ENCODE results near the gene SERPINF2.
"Not testable (repeated sequence)": the region's sequence is repeated elsewhere in the genome, so short reads cannot be mapped to it uniquely, and the experiment has no call there.

Gene SERPINF2

GRCh38 chr17:1762233-1762900, 19.7 kb downstream of the SERPINF2 start:
- no peak for DNase-seq (ENCODE audit: extremely low read depth in 1 of 2, low read depth in 1 of 2)

GRCh38 chr17:1762901-1763898, 20.5 kb downstream of the SERPINF2 start:
- no peak for DNase-seq (ENCODE audit: extremely low read depth in 1 of 2, low read depth in 1 of 2)

DNA sequence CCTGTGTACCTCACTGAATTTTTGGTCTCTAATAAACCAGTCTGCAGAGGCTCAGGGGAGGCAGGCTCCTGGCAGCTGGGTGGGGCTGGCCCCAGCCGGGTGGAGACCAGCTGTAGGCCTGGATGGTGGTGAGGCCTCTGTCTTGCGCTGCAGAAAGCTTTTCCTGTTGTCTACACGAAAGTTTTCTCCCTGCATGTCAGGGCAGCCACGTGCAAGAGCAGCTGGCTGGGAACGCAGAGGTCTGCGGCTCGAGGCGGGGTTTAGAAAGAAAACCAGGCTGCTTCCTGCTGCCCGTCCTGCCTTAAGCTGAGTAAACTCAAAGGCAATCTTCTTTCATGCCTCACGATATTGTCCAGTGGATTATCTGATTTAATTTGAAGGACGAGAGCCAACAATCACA, 21.6 kb downstream of the SERPINF2 start:
- DNase-seq (ENCODE audit: extremely low read depth in 1 of 2, low read depth in 1 of 2): peak; percentile 19 to 29

- not testable (repeated sequence) for DNase-seq (ENCODE audit: extremely low read depth in 1 of 2, low read depth in 1 of 2)
These were observed 22.0 kb downstream of the SERPINF2 start for GRCh38 chr17:1764705-1765104.

GRCh38 chr17:1765576-1765975, 22.9 kb downstream of the SERPINF2 start:
- DNase-seq (ENCODE audit: extremely low read depth in 1 of 2, low read depth in 1 of 2): no peak

DNA sequence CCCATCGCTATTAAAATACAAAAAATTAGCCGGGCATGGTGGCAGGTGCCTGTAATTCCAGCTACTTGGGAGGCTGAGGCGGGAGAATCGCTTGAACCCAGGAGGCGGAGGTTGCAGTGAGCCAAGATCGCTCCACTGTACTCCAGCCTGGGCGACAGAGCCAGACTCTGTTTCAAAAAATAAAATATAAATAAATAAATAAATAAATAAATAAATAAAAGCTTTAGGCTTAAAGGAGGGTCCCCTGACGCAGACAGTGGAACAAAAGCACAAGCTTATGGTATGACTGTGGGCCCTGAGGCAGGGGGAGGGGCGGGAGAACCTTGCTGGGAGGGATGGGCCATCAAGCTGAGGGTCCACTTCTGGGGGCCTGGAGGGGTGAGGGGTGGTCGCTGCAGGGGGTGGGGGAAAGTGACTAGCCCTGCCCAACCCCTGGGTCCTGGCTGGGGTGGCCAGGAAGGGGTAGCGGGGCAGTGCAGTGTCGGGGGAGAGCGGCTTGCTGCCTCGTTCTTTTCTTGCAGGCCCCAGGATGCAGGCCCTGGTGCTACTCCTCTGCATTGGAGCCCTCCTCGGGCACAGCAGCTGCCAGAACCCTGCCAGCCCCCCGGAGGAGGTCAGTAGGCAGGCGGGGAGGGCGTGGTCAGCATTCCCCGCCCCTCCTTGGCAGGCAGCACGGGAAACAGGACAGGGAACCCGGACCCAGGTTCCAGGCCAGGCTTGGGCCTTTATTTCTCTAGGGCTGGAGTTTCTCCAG, 23.9 kb downstream of the SERPINF2 start:
- DNase-seq (ENCODE audit: extremely low read depth in 1 of 2, low read depth in 1 of 2): no peak

GRCh38 chr17:1767358-1767757, 24.7 kb downstream of the SERPINF2 start:
- no peak for DNase-seq (ENCODE audit: extremely low read depth in 1 of 2, low read depth in 1 of 2)

- no peak for DNase-seq (ENCODE audit: extremely low read depth in 1 of 2, low read depth in 1 of 2)
These were observed 27.3 kb downstream of the SERPINF2 start for GRCh38 chr17:1769822-1770477.

DNA sequence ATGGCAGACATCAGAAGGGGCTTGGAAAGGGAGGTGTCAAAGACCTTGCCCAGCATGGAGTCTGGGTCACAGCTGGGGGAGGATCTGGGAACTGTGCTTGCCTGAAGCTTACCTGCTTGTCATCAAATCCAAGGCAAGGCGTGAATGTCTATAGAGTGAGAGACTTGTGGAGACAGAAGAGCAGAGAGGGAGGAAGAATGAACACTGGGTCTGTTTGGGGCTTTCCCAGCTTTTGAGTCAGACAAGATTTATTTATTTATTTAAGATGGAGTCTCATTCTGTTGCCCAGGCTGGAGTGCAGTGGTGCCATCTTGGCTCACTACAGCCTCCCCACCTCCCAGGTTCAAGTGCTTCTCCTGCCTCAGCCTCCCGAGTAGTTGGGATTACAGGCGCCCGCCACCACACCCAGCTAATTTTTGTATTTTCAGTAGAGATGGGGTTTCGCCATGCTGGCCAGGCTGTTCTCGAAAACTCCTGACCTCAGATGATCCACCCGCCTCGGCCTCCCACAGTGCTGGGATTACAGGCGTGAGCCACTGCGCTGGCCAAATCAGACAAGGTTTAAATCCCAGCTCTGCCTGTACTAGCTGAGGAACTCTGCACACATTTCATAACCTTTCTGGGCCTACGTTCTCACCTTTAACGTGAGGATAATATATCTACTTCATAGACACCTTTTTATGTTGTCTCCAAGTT, 30.5 kb downstream of the SERPINF2 start:
- not testable (repeated sequence) for DNase-seq (ENCODE audit: extremely low read depth in 1 of 2, low read depth in 1 of 2)

DNA sequence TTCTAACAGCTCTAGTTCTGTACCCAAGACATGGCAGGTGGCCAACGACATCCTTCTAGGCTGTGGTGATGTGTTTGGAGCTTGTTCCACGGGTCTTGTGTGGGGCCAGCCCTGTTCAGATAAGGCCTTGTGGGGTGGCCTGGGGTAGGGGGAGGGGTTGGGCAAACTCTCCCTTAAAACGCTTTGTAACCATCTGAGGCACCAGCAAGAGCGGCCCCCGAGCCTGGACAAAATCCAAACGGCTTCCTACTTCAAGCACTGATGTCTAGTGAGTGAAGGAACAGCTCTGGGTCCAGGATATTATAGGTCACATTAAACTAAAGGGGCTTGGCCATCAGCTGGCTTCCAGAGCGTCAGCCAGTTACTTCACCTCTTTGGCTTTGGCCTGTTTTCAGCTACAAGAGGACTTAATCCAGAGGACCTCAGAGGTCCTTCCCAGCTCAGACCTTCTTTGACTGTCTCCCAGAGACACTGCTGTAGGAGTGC, 31.1 kb downstream of the SERPINF2 start:
- DNase-seq (ENCODE audit: extremely low read depth in 1 of 2, low read depth in 1 of 2): no peak

DNA sequence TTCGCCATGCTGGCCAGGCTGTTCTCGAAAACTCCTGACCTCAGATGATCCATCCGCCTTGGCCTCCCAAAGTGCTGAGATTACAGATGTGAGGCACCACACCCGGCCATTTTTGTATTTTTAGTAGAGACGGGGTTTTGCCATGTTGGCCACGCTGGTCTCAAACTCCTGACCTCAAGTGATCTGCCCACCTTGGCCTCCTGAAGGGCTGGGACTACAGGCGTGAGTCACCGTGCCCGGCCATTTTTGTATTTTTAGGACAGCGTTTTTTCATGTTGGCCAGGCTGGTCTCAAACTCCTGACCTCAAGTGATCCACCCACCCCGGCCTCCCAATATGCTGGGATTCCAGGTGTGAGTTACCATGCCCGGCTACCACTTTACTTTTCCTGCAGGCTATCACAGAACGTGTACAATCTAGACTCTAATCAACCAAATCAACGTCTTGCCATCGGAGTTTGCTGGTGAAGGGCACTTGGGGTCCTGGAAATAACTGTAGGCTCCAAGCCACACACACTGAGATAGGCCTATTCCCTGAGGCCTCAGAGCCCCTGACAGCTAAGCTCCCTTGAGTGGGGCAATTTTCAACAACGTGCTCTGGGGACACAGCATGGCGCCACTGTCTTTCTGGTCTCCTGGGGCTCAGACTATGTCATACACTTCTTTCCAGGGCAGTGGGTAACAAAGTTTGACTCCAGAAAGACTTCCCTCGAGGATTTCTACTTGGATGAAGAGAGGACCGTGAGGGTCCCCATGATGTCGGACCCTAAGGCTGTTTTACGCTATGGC, 31.9 kb downstream of the SERPINF2 start:
- no peak for DNase-seq (ENCODE audit: extremely low read depth in 1 of 2, low read depth in 1 of 2)

DNA sequence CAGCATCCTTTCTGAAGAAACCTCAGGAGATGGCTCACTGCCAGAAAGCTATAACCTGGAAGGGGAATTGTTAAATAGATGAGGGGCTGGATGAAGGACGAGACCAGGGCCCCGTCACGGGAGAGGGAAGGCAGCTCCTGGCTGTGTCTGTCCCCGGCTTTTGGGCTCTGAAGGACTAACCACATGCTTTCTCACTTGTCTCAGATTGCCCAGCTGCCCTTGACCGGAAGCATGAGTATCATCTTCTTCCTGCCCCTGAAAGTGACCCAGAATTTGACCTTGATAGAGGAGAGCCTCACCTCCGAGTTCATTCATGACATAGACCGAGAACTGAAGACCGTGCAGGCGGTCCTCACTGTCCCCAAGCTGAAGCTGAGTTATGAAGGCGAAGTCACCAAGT, 33.7 kb downstream of the SERPINF2 start:
- DNase-seq (ENCODE audit: extremely low read depth in 1 of 2, low read depth in 1 of 2): no peak

DNA sequence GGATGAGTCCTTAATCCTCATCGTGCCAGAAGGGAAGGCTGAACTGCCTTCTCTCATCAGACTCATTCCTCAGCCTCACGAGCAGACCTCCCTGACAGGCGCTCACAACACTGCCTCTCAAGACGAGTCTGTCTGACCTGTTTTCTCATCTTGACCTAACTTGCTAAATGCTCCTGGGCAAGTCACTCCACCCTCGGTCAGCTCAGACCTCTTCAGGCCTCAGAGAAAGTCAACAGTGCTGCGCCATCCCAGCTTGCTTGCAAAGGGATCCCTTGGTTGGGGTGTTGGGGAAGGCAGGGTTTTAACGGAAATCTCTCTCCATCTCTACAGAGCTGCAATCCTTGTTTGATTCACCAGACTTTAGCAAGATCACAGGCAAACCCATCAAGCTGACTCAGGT, 34.2 kb downstream of the SERPINF2 start:
- DNase-seq (ENCODE audit: extremely low read depth in 1 of 2, low read depth in 1 of 2): no peak

DNA sequence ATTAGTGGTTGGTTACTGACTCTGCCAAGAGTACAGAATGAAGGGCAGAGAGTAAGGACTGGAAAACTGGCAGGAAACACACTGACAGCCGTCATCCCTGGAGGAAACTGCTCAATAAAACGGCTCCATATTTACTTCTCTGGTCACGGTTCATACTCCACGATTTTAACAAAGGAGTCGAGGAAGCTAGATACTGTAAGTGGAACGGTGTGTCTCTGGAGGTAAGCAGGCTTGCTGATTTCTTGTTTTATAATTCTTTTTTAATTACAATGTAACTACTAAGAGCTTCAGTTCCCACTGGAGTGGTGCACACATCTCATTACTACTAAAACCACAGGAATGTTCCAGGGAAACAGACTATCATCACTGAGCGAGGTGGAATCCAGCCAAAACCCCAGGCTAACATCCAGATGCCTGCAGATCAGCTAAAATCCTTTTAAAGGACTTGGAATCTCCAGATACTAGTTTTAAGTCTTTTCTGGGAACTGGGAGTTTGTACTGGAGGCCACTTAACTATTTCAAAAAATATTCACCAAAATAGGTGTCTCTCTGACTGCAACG, 37.0 kb downstream of the SERPINF2 start:
- DNase-seq (ENCODE audit: extremely low read depth in 1 of 2, low read depth in 1 of 2): no peak

DNA sequence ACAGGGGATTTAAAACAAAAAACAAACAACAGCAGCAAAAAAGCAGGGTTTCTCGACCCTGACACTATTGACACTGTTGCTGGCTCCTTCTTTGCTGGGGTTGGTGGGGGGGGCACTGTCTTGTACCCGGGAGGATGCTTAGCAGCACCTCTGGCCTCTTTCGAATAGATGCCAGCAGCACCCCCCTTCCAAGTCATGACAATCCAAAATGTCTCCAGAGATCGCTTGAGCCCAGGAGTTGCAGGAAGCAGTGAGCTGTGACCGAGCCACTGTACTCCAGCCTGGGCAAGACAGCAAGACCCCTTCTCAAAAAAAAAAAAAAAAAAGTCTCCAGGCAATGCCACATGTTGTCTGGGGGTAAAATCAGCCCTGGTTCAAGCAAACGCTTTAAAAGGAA, 39.5 kb downstream of the SERPINF2 start:
- no peak for DNase-seq (ENCODE audit: extremely low read depth in 1 of 2, low read depth in 1 of 2)

GRCh38 chr17:1783271-1783670, 40.6 kb downstream of the SERPINF2 start:
- no peak for DNase-seq (ENCODE audit: extremely low read depth in 1 of 2, low read depth in 1 of 2)

- no peak for DNase-seq (ENCODE audit: extremely low read depth in 1 of 2, low read depth in 1 of 2)
These were observed 41.4 kb downstream of the SERPINF2 start for GRCh38 chr17:1783834-1784611.

GRCh38 chr17:1785930-1786329, 43.3 kb downstream of the SERPINF2 start:
- no peak for DNase-seq (ENCODE audit: extremely low read depth in 1 of 2, low read depth in 1 of 2)
